ENCODE data around the gene CASKIN2. TPM values are rescaled to one million over a fixed set of nuclear protein-coding genes. Genes with fewer than 3 reads are reported as not detected.

The CASKIN2 gene
- total RNA-seq, 1 donor from 2014 or later, result 13.9 TPM

DNA sequence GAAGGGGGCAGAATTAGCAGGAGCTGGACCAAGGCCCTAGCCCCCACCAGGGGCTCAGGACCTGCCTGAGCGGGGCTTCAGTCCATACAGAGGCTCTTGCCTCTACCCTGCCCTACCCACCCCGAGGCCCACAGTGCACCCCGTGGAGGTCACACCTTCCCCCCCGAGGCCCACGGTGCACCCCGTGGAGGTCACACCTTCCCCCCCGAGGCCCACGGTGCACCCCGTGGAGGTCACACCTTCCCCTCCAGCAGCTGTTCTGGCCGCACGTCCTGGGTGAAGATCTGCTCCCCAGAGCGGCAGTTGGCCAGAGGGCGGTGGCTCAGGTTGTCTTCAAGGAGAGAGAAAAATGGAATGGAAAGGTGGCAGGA lies 11.4 kb downstream of the CASKIN2 start:
- ATAC-seq, result no peak

DNA sequence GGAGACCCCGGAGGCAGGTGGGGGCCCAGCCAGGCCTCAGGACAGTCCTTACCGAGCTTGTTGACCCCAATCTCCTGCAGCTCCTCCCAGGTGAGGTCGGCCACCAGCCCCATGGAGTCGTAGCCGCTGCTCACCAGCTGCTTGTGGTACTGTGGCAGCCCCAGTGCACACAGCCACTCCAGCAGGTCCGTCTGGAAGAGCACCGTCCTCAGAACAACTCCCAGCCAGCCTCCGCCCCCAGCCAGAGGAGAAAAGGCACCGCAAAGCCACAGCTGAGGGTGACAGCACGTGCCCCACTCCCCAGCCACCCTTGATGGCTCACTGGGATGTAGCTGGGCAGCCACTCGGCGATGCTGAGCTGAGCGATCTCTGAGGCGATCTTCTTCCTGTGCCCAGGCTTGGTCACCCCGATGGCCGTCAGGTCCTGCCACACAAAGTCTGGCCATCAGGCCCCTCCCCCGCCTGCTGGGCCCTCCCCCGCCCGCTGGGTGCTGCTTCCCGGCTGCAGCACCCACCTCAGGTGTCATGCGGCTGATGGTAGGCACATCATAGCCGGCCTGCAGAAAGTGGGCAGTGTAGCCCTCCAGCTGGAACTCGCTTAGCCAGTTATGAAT lies 11.9 kb downstream of the CASKIN2 start:
- ATAC-seq, result no peak

GRCh38 chr17:75502721-75503329 lies 12.5 kb downstream of the CASKIN2 start:
- no peak for ATAC-seq

- ATAC-seq, result no peak
Measured at GRCh38 chr17:75502072-75502720, 13.1 kb downstream of the CASKIN2 start.

GRCh38 chr17:75501378-75502071 lies 13.8 kb downstream of the CASKIN2 start:
- ATAC-seq, result no peak

- ATAC-seq, result no peak
Measured at GRCh38 chr17:75500419-75501216, 14.7 kb downstream of the CASKIN2 start.

- no peak for ATAC-seq
Measured at GRCh38 chr17:75499313-75500022, 15.9 kb downstream of the CASKIN2 start.

GRCh38 chr17:75498726-75499213 lies 16.6 kb downstream of the CASKIN2 start:
- no peak for ATAC-seq

DNA sequence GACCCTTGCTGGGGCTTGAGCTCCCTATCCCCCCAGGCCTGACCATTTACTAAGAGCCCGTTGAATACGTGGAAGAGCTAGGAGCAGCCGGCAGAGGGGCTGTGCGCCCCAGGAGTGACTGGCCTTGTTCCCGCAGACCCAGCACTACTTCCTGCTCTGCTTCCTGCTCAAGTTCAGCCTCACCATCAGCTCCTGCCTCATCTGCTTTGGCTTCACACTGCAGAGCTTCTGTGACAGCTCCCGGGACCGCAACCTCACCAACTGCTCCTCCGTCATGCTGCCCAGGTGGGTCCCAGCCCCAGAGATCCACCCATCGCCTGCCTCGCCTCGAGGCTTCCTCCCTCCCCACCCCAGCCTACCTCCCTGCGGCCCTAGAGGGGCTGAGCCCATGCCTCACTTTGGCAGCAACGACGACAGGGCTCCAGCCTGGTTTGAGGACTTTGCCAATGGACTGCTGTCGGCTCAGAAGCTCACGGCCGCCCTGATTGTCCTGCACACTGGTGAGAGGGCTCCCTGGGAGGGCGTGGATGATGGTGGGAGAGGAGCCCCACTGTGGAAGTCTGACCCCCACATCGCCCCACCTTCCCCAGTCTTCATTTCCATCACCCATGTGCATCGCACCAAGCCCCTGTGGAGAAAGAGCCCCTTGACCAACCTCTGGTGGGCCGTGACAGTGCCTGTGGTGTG lies 17.2 kb downstream of the CASKIN2 start:
- no peak for ATAC-seq

DNA sequence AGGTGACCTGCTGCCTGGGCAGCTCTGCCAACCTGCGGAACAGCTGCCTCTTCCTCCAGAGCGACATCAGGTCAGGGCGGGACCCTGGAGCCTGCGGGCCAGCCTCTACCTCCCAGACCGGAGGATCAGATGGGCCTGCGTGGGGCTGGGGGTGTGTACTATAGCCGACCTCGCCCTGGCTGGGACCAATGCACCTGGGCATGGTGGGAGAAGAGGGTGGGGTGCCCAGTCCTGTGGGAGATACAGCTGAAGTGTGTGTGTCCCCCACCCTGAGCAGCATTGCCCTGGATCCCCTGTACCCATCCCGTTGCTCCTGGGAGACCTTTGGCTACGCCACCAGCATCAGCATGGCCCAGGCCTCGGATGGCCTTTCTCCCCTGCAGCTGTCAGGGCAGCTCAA lies 19.3 kb downstream of the CASKIN2 start:
- no peak for ATAC-seq

- no peak for ATAC-seq
Measured at GRCh38 chr17:75494326-75494877, 20.9 kb downstream of the CASKIN2 start.

DNA sequence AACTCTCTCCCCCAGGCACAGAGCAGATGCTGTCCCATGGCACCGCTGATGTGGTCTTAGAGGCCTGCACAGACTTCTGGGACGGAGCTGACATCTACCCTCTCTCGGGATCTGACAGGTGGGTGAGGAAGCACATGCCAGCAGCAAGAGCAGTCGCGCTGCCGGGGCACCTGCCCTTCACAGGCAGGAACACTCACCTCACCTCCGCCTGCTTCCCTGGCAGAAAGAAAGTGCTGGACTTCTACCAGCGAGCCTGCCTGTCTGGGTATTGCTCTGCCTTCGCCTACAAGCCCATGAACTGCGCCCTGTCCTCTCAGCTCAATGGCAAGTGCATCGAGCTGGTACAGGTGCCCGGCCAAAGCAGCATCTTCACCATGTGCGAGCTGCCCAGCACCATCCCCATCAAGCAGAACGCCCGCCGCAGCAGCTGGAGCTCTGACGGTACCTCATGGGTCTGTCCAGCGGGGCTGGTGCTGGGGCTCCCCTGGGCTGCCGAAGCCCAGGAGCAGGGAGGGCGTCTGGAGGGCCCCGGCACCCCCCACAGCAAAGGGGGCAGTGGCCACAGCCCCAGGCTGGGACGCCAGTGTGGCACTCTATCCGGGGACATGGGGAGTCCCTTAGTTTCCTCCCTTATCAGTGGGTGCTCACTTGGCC lies 21.7 kb downstream of the CASKIN2 start:
- ATAC-seq, result no peak

DNA sequence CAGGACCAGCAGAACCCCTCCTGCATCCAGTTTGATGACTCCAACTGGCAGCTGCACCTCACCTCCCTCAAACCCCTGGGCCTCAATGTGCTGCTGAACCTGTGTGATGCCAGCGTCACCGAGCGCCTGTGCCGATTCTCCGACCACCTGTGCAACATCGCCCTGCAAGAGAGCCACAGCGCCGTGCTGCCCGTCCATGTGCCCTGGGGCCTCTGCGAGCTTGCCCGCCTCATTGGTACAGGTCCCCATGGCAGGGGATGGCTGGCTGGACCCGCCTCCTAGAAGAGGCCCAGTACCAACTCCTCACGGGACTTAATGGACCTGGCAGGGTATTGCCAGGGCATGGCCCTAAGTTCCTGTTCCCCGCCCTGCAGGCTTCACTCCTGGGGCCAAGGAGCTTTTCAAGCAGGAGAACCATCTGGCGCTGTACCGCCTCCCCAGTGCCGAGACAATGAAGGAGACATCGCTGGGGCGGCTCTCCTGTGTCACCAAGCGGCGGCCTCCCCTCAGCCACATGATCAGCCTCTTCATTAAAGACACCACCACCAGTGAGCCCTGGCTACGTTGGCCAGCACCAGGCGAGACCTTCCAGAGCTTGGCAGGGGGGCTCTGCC lies 22.7 kb downstream of the CASKIN2 start:
- ATAC-seq, result no peak

- no peak for ATAC-seq
Measured at GRCh38 chr17:75491680-75492079, 23.7 kb downstream of the CASKIN2 start.

DNA sequence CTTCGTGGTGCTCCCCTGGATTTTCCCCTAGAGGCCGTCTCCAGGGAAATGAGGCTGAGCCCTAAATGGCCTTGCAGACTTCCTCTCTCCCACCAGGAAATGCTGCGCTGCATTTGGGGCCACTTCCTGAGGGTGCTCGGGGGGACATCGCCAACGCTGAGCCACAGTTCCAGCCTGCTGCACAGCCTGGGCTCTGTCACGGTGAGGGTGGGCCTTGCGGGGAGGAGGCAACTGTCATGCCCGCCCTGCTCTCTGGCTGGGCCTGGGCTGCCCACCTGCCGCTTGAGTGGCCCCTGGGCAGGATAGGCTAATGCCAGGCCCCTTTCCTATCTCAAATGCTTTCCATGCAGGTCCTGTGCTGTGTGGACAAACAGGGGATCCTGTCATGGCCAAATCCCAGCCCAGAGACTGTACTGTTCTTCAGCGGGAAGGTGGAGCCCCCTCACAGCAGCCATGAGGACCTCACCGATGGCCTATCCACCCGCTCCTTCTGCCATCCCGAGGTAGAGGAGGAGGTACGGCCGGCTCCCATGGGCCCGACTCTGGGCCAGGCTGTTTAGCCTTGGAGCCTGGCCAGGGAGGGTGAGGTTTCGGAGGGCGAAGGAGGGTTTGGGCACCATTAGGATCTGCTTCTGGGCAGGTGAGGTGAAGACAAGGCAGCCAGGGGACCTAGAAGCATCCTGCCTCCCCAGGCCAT lies 24.2 kb downstream of the CASKIN2 start:
- no peak for ATAC-seq

DNA sequence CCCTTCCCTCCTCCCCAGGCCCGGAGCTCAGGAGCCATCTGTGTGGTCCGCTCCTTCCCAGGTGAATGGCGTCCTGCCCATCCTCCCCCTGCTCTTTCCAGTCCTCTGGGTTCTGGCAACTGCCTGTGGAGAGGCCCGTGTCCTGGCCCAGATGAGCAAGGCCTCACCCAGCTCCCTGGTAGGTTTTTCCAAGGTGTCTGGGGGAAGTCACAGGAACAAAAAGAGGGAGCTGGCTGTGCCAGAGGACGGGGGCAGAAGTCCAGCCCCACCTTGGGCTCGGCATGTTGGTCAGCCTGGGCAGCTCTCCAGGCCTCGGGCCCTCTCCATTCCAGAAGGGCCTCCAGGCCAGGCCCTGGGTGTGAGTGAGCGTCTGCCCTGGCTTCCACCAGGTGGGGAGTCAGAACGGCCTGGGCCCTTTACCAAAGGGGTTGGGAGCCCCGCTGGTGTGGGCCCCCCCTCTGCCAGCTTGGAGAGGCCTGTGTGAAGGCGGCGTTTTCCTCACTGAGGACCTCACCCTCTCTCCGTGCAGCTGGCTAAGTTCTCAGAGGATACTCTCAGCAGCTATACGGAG lies 25.1 kb downstream of the CASKIN2 start:
- ATAC-seq, result no peak

GRCh38 chr17:75489511-75489955 lies 25.8 kb downstream of the CASKIN2 start:
- no peak for ATAC-seq

GRCh38 chr17:75488693-75489510 lies 26.4 kb downstream of the CASKIN2 start:
- ATAC-seq, result no peak
